HCT116 (cell line): ENCODE measurements around the gene PLOD1. TPM values are rescaled to one million over a fixed set of nuclear protein-coding genes. Genes with fewer than 3 reads are reported as not detected.

ENCODE experiments used
- ATAC-seq: fragments of 200-7000 bp; cut with Tn5 transposase; 2 replicates; pipeline ENCODE4 v1.9.1; 2020; ENCODE audit warnings: mild to moderate bottlenecking, moderate library complexity
- BruUV-seq: library from RNA; stranded (reverse); fragments of 400-500 nt; replicated peaks from 2 replicates; lab custom pipeline; 2021; lab: Mats Ljungman, UMichigan
- CTCF ChIA-PET: fragments of 300-600 bp; sonication (Branson Sonifier 250); formaldehyde crosslinking; loops from one replicate; lab custom pipeline; 2021; ENCODE audit warnings: antibody characterized with exemption; lab: Charles Lee
- POLR2A ChIA-PET: fragments of 300-600, 350-600 bp; sonication (Branson Sonifier 250); formaldehyde crosslinking; loops from one replicate; lab custom pipeline; 2021; ENCODE audit warnings: antibody characterized with exemption; lab: Charles Lee
- RAD21 ChIA-PET, 2 experiments: fragments of 300-600 bp; sonication (Branson Sonifier 250); formaldehyde crosslinking; loops; one replicate each; lab custom pipeline; 2023; ENCODE audit warnings: low total read pairs in 2 of 2; ENCODE audit not compliant: uncharacterized antibody in 2 of 2, unreplicated experiment in 2 of 2, low non-redundant PET in 1 of 2; lab: Charles Lee
- DNase-seq: peaks from one replicate; pipeline ENCODE4 v3.0.0-alpha.2; 2010; ENCODE audit warnings: low read depth, low spot score
- H2AFZ ChIP-seq: fragments of 200-600 bp; shearing (Covaris generic), sonication (generic); 2 replicates; pipeline ENCODE4 v1.6.1; 2017; ENCODE audit warnings: low read depth, mixed run types, mixed read lengths, antibody characterized with exemption, low read length; ENCODE audit not compliant: poor library complexity, severe bottlenecking
- H3K27ac ChIP-seq: 2 replicates; pipeline ENCODE4 v1.5.1; 2012; ENCODE audit warnings: low read depth, low read length
- H3K27me3 ChIP-seq: fragments of 200-600 bp; sonication (generic); 2 replicates; pipeline ENCODE4 v1.6.1; 2016; ENCODE audit warnings: mixed run types, low read length, mixed read lengths; ENCODE audit not compliant: insufficient read depth
- H3K36me3 ChIP-seq, 2 experiments: fragments of 200-500 bp in 1 of 2; fragments of 200-600 bp in 1 of 2; sonication (Bioruptor generic) in 1 of 2; sonication (generic) in 1 of 2; 2 replicates each; pipeline versions ENCODE4 v1.5.1 to v1.6.1; 2014 to 2016; ENCODE audit warnings: low read length in 2 of 2, inconsistent platforms in 1 of 2, mixed read lengths in 1 of 2, mixed run types in 1 of 2; ENCODE audit not compliant: insufficient read depth in 2 of 2, control insufficient read depth in 1 of 2
- H3K4me1 ChIP-seq, 2 experiments: fragments of 200-600 bp in 1 of 2; sonication (generic) in 1 of 2; 2 replicates each; pipeline versions ENCODE4 v1.5.1 to v1.6.1; 2012 to 2017; ENCODE audit warnings: low read length in 2 of 2, inconsistent platforms in 1 of 2, mild to moderate bottlenecking in 1 of 2, mixed read lengths in 1 of 2, mixed run types in 1 of 2, moderate library complexity in 1 of 2; ENCODE audit not compliant: insufficient read depth in 2 of 2, control insufficient read depth in 1 of 2
- H3K4me2 ChIP-seq: fragments of 200-600 bp; sonication (generic); 2 replicates; pipeline ENCODE4 v1.6.1; 2017; ENCODE audit warnings: mixed run types, low read length, mixed read lengths
- H3K4me3 ChIP-seq, 2 experiments: fragments of 200-600 bp in 1 of 2; sonication (generic) in 1 of 2; replicated peaks in 1 of 2; 2 replicates each; pipeline ENCODE4 v1.5.1; 2011 to 2016; ENCODE audit warnings: low read length in 2 of 2, control low read depth in 1 of 2, low read depth in 1 of 2, mild to moderate bottlenecking in 1 of 2, mixed read lengths in 1 of 2, mixed run types in 1 of 2
- H3K79me2 ChIP-seq: fragments of 200-600 bp; sonication (generic); 2 replicates; pipeline ENCODE4 v1.6.1; 2017; ENCODE audit warnings: mild to moderate bottlenecking, mixed run types, low read length, moderate library complexity, mixed read lengths; ENCODE audit not compliant: insufficient read depth
- H3K9ac ChIP-seq: fragments of 200-600 bp; sonication (generic); 2 replicates; pipeline ENCODE4 v1.6.1; 2016; ENCODE audit warnings: low read length, mixed read lengths
- H3K9me2 ChIP-seq: fragments of 200-600 bp; sonication (generic), shearing (Covaris generic); 2 replicates; pipeline ENCODE4 v1.6.1; 2017; ENCODE audit warnings: mixed run types, mild to moderate bottlenecking, moderate library complexity; ENCODE audit not compliant: insufficient read depth
- H3K9me3 ChIP-seq, 2 experiments: fragments of 200-500 bp in 1 of 2; fragments of 200-600 bp in 1 of 2; sonication (Bioruptor generic) in 1 of 2; sonication (generic) in 1 of 2; 2 replicates each; pipeline ENCODE4 v1.6.1; 2014 to 2017; ENCODE audit warnings: low read length in 2 of 2, mixed read lengths in 2 of 2, inconsistent platforms in 1 of 2, low read depth in 1 of 2, mild to moderate bottlenecking in 1 of 2, mixed run types in 1 of 2, moderate library complexity in 1 of 2; ENCODE audit not compliant: control insufficient read depth in 1 of 2, insufficient read depth in 1 of 2
- H4K20me1 ChIP-seq: fragments of 200-600 bp; sonication (generic), shearing (Covaris generic); 2 replicates; pipeline ENCODE4 v1.6.1; 2017; ENCODE audit warnings: mixed run types, mild to moderate bottlenecking, moderate library complexity; ENCODE audit not compliant: insufficient read depth
- CBX3 ChIP-seq: IDR thresholded peaks from 2 replicates; pipeline ENCODE4 v1.6.1; 2012; ENCODE audit warnings: low read depth
- ELF1 ChIP-seq: IDR thresholded peaks from 2 replicates; pipeline ENCODE4 v1.6.1; 2012; ENCODE audit warnings: low read depth, borderline replicate concordance
- EZH2 ChIP-seq: fragments of 200-600 bp; sonication (generic); IDR thresholded peaks from 2 replicates; pipeline ENCODE4 v1.6.1; 2017; ENCODE audit warnings: antibody characterized with exemption, mixed run types
- FOSL1 ChIP-seq: IDR thresholded peaks from 2 replicates; pipeline ENCODE4 v1.6.1; 2012; ENCODE audit warnings: low read depth
- JUND ChIP-seq: IDR thresholded peaks from 2 replicates; pipeline ENCODE4 v1.6.1; 2012
- POLR2AphosphoS5 ChIP-seq: IDR thresholded peaks from 2 replicates; pipeline ENCODE4 v1.6.1; 2011; ENCODE audit warnings: mild to moderate bottlenecking, low read depth, low read length, moderate library complexity
- SIN3A ChIP-seq: IDR thresholded peaks from 2 replicates; pipeline ENCODE4 v1.6.1; 2012; ENCODE audit warnings: low read depth
- SP1 ChIP-seq: IDR thresholded peaks from 2 replicates; pipeline ENCODE4 v1.6.1; 2012; ENCODE audit warnings: low read depth
- SRF ChIP-seq: IDR thresholded peaks from 2 replicates; pipeline ENCODE4 v1.6.1; 2012; ENCODE audit warnings: low read depth
- TCF7L2 ChIP-seq: IDR thresholded peaks from 2 replicates; pipeline ENCODE4 v1.7.0; 2011; ENCODE audit warnings: borderline replicate concordance, inconsistent platforms; ENCODE audit not compliant: insufficient read depth, insufficient read length; ENCODE audit errors: extremely low read depth
- ZFX ChIP-seq: fragments of 450-650 bp; IDR thresholded peaks from 2 replicates; pipeline ENCODE4 v1.6.1; 2017
- intact Hi-C: fragments of 100-400 bp; cut with micrococcal nuclease; formaldehyde crosslinking; loops from 2 replicates; pipeline ENCODE4 v1.10.0; 2022
- total RNA-seq: library from RNA; stranded (reverse); gene quantifications from one replicate; pipeline ENCODE4 v1.2.1, GENCODE V29; 2021; ENCODE audit not compliant: unreplicated experiment
- TF ChIP-seq, protein P1 (sequence below): IDR thresholded peaks from 2 replicates; pipeline ENCODE4 v1.6.1; 2012; ENCODE audit warnings: low read depth
- TF ChIP-seq, protein P2 (sequence below), 3 experiments: fragments of 200-600 bp in 1 of 3; sonication (generic) in 1 of 3; IDR thresholded peaks in 2 of 3; conservative IDR thresholded peaks in 1 of 3; 2 replicates each; pipeline ENCODE4 v1.5.1; 2012 to 2017; ENCODE audit warnings: low read depth in 2 of 3, low read length in 2 of 3, antibody characterized with exemption in 1 of 3, borderline replicate concordance in 1 of 3, control low read depth in 1 of 3, mild to moderate bottlenecking in 1 of 3, mixed read lengths in 1 of 3, mixed run types in 1 of 3, moderate library complexity in 1 of 3; ENCODE audit not compliant: insufficient read depth in 1 of 3

The PLOD1 gene
- total RNA-seq, 1 experiment from 2014 or later = 175 TPM

DNA sequence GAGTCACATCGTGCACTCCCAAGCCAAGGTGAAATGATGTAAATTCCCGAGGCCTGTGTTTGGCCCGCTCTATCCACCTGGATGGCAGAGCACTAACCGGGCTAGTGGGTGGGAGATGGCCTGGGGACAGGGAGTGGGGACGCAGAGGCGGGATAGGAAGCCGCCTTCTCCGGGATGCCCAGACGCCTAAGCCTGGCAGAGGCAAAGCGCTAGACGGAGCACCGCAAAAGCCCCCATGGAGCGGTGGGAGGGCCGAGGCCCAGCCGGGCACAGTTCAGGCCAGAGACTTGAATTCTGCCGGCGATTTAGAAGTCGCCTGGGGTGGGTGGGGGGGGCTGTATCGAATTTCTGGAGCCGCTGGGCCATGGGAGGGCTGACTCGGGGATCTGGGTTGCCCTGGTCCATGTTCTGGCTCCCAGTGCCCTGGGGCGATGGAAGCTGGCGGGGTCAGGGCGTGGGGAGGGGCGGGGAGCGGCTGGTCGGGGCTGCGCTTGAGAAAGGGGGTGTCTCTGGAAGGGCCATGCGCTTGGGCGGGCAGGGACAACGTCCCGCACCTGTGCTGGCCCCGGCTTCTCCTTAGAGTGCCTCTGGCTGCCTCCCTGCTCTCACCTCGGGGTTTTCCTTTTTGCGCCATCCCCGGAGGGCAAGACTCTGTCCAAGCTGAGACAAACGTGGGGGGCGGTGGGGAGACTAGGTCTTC, 36.3 kb upstream of the PLOD1 start:
- Histone ChIP-seq H3K79me2 (no peaks in the 10 kb centered on the region), H3K4me2 (no peak overlapping the region), H3K4me3 (no peak overlapping the region), H4K20me1 (no peaks in the 10 kb centered on the region), H3K36me3 (no peaks in the 10 kb centered on the region), H3K9me3 (no peaks in the 10 kb centered on the region), H3K9ac (no peak overlapping the region), H3K27me3 (no peaks in the 10 kb centered on the region), H3K9me2 (no peaks in the 10 kb centered on the region), H3K4me1 (peaks cover 18 to 25% of the 10 kb centered on the region in 2 experiments), H3K27ac (no peak overlapping the region), H2AFZ (no peak overlapping the region)
- no TSS peak for BruUV-seq
- no peak for ATAC-seq
- POLR2A ChIA-PET = interaction anchor here (6.0 kb wide), 1 partner anchor 11 kb away, joined by 38 read pairs; no protein-coding TSS in a partner anchor
- RAD21 ChIA-PET = no interaction called here
- intact Hi-C loops = no loop called here
- no peak for DNase-seq
- CTCF ChIA-PET = no interaction called here
- TF ChIP-seq ZFX = no peak
- TF ChIP-seq ELF1 = no peak
- no peak for TF ChIP-seq POLR2AphosphoS5

DNA sequence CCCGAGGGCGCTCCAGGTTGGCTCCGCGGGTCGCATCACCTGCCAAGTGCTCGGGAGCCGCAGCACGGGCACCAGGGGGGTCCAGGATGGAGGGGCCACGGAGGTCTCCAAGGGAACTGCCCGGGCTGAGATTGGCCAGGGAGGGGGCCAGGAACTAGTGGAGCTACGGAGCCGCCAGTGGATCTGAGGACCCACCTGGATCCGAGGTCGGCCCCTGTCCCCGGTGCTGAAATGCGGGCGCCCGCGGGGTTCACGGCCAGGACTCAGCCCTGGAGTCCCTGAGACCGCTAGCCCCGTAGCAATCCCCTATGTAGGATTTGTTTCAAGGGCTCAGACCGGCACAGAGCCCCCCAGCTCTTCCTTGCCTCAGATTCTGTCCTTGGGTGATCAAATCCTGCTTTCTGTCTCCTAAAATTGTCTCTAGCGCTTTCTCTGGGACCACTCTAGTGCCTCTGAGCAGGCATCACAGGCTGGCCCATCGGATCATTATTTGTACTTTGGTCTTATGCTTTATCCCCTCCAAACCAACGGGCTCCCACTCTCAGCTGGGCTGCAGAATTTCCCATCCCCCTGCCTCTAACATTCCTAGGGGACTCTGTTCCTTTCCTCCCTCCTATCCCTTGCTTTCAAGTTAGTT, 35.6 kb upstream of the PLOD1 start:
- Histone ChIP-seq H3K4me3 (no peak overlapping the region), H2AFZ (no peak overlapping the region), H3K4me1 (peaks cover 18 to 28% of the 10 kb centered on the region in 2 experiments), H3K4me2 (no peak overlapping the region), H3K79me2 (no peaks in the 10 kb centered on the region), H3K9me2 (no peaks in the 10 kb centered on the region), H4K20me1 (no peaks in the 10 kb centered on the region), H3K9ac (no peak overlapping the region), H3K27me3 (no peaks in the 10 kb centered on the region), H3K27ac (no peak overlapping the region), H3K36me3 (no peaks in the 10 kb centered on the region), H3K9me3 (no peaks in the 10 kb centered on the region)
- CTCF ChIA-PET = no interaction called here
- intact Hi-C loops = no loop called here
- POLR2A ChIA-PET = interaction anchor here (6.0 kb wide), 1 partner anchor 10 kb away, joined by 38 read pairs; no protein-coding TSS in a partner anchor
- TF ChIP-seq, protein P1, sequence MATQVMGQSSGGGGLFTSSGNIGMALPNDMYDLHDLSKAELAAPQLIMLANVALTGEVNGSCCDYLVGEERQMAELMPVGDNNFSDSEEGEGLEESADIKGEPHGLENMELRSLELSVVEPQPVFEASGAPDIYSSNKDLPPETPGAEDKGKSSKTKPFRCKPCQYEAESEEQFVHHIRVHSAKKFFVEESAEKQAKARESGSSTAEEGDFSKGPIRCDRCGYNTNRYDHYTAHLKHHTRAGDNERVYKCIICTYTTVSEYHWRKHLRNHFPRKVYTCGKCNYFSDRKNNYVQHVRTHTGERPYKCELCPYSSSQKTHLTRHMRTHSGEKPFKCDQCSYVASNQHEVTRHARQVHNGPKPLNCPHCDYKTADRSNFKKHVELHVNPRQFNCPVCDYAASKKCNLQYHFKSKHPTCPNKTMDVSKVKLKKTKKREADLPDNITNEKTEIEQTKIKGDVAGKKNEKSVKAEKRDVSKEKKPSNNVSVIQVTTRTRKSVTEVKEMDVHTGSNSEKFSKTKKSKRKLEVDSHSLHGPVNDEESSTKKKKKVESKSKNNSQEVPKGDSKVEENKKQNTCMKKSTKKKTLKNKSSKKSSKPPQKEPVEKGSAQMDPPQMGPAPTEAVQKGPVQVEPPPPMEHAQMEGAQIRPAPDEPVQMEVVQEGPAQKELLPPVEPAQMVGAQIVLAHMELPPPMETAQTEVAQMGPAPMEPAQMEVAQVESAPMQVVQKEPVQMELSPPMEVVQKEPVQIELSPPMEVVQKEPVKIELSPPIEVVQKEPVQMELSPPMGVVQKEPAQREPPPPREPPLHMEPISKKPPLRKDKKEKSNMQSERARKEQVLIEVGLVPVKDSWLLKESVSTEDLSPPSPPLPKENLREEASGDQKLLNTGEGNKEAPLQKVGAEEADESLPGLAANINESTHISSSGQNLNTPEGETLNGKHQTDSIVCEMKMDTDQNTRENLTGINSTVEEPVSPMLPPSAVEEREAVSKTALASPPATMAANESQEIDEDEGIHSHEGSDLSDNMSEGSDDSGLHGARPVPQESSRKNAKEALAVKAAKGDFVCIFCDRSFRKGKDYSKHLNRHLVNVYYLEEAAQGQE = no peak
- TF ChIP-seq, protein P2, sequence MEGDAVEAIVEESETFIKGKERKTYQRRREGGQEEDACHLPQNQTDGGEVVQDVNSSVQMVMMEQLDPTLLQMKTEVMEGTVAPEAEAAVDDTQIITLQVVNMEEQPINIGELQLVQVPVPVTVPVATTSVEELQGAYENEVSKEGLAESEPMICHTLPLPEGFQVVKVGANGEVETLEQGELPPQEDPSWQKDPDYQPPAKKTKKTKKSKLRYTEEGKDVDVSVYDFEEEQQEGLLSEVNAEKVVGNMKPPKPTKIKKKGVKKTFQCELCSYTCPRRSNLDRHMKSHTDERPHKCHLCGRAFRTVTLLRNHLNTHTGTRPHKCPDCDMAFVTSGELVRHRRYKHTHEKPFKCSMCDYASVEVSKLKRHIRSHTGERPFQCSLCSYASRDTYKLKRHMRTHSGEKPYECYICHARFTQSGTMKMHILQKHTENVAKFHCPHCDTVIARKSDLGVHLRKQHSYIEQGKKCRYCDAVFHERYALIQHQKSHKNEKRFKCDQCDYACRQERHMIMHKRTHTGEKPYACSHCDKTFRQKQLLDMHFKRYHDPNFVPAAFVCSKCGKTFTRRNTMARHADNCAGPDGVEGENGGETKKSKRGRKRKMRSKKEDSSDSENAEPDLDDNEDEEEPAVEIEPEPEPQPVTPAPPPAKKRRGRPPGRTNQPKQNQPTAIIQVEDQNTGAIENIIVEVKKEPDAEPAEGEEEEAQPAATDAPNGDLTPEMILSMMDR (IDR thresholded peaks at IDR 0.05 in 2 of 3, conservative IDR thresholded peaks at IDR 0.05 in 1 of 3; ENCODE audit: borderline replicate concordance in 1 of 3, insufficient read depth in 1 of 3, low read depth in 2 of 3, low read length in 2 of 3) = no peak
- TF ChIP-seq SIN3A = no peak
- TF ChIP-seq EZH2 = no peak
- TF ChIP-seq CBX3 = no peak
- TF ChIP-seq SRF = no peak
- TF ChIP-seq SP1 = no peak
- TF ChIP-seq FOSL1 = no peak
- TF ChIP-seq TCF7L2 = no peak
- no peak for TF ChIP-seq JUND
- no peak for TF ChIP-seq POLR2AphosphoS5
- no peak for DNase-seq
- ATAC-seq = no peak
- BruUV-seq = no TSS peak
- RAD21 ChIA-PET = no interaction called here
